ENCODE results near the gene LYRM1.
"Not testable (repeated sequence)": the region's sequence is repeated elsewhere in the genome, so short reads cannot be mapped to it uniquely, and the experiment has no call there.

The LYRM1 gene

GRCh38 chr16:20941636-20941926, 41.0 kb downstream of the LYRM1 start:
- no peak for DNase-seq (ENCODE audit: low read depth)
- no peak for TF ChIP-seq CTCF (IDR thresholded peaks at IDR 0.05; ENCODE audit: low read depth, low read length, missing control alignments)
- H3K4me3 ChIP-seq (ENCODE audit: low read depth, low read length) = no peak overlapping the region

DNA sequence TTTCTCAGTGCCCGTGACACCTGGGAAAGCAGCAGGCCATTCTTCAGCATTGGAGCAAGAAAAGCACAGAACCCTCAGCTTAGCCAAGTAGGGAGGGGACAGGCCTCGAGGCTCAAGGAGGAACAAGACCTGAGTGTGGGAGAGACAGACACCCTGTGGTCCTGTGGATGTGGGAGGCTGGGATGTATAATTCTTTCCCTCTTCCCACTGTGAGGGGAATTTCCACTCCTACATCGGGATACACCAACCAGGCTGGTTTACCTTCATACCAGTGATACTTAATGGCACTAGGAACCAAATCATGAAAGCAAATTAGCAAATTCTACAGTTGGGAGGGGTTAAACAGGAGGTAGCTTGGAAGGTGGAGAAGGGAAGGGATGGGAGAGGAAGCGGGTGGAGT, 41.7 kb downstream of the LYRM1 start:
- TF ChIP-seq CTCF (IDR thresholded peaks at IDR 0.05; ENCODE audit: low read depth, low read length, missing control alignments) = no peak
- no peak for DNase-seq (ENCODE audit: low read depth)

GRCh38 chr16:20944861-20945574, 44.4 kb downstream of the LYRM1 start:
- TF ChIP-seq CTCF (IDR thresholded peaks at IDR 0.05; ENCODE audit: low read depth, low read length, missing control alignments) = peak; percentile 6
- no peak overlapping the region for H3K4me3 ChIP-seq (ENCODE audit: low read depth, low read length)
- peak; percentile 7 for DNase-seq (ENCODE audit: low read depth)

More for the DNA sequence above, 41.7 kb downstream of the LYRM1 start:
- no peak overlapping the region for H3K4me3 ChIP-seq (ENCODE audit: low read depth, low read length)

DNA sequence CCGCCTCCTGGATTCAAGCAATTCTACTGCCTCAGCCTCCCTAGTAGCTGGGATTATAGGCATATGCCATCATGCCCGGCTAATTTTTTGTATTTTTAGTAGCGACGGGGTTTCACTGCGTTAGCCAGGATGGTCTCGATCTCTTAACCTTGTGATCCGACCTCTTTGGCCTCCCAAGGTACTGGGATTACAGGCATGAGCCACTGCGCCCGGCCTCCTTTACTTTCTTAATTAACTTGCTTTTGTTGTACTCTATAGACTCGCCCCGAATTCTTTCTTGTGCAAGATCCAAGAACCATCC, 45.0 kb downstream of the LYRM1 start:
- H3K4me3 ChIP-seq (ENCODE audit: low read depth, low read length) = not testable (repeated sequence)

DNA sequence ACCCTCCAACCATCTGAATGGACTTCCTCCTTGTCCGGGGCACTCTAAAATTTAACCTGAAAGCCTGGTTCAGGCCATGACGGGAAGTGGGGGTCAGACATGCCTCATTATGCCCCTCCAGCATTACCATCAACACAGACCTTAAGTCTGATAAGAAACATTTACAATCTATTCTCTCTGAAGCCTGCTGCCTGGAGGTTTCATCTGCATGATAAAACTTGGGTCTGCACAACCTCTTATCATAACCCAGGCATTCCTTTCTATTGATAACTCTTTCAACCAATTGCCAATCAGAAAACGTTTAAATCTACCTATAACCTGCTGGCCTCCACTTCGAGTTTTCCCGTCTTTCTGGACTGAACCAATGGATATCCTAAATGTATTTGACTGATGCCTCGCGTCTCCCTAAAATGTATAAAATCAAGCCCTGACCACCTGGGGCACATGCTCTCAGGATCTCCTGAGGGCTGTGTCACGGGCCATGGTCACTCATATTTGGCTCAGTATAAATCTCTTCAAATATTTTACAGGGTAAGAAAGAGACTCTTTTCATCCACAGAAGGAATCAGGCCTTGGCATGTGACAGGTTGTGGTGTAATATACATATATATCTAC, 45.6 kb downstream of the LYRM1 start:
- no peak for TF ChIP-seq CTCF (IDR thresholded peaks at IDR 0.05; ENCODE audit: low read depth, low read length, missing control alignments)
- DNase-seq (ENCODE audit: low read depth) = no peak
- H3K4me3 ChIP-seq (ENCODE audit: low read depth, low read length) = no peak overlapping the region

More for the DNA sequence above, 45.0 kb downstream of the LYRM1 start:
- DNase-seq (ENCODE audit: low read depth) = not testable (repeated sequence)

DNA sequence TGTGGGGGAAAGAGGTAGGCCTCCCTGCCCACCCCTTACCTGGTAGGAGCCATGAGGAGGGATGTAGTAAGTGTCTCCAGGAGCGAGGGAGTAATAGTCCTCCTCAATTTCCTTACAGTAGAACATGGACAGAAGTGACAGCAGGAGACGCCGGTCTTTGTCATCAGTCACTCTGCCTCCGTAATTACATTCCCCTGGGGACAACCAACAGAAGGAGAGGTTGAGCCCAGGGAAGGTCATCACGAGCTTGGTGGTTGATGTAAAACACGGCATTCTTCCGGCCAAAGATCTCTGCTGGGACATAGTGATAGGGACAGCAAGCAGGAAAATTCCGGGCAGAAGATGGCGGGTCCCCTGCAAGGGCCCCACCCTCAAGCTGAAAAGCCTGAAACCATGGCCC, 47.9 kb downstream of the LYRM1 start:
- no peak for DNase-seq (ENCODE audit: low read depth)
- no peak for TF ChIP-seq CTCF (IDR thresholded peaks at IDR 0.05; ENCODE audit: low read depth, low read length, missing control alignments)
- H3K4me3 ChIP-seq (ENCODE audit: low read depth, low read length) = no peak overlapping the region

GRCh38 chr16:20949660-20950059, 49.1 kb downstream of the LYRM1 start:
- no peak overlapping the region for H3K4me3 ChIP-seq (ENCODE audit: low read depth, low read length)
- DNase-seq (ENCODE audit: low read depth) = no peak
- TF ChIP-seq CTCF (IDR thresholded peaks at IDR 0.05; ENCODE audit: low read depth, low read length, missing control alignments) = no peak

All from GM12864 (cell line).